IgD-negative memory B cell (primary cell): ENCODE results near the gene CACNA2D1. TPM values are rescaled to one million over a fixed set of nuclear protein-coding genes. Genes with fewer than 3 reads are reported as not detected.

Experiments
- H3K27ac Mint-ChIP-seq, 3 donors: one replicate each; pipeline ENCODE4 v1.8.0; 2020 to 2022; ENCODE audit warnings: mild to moderate bottlenecking in 3 of 3, mixed read lengths in 3 of 3, moderate library complexity in 1 of 3
- H3K27me3 Mint-ChIP-seq: one replicate; pipeline ENCODE4 v1.8.0; 2021; ENCODE audit warnings: mixed read lengths
- H3K36me3 Mint-ChIP-seq: one replicate; pipeline ENCODE4 v1.8.0; 2020; ENCODE audit warnings: mild to moderate bottlenecking, mixed read lengths
- H3K4me1 Mint-ChIP-seq, 3 donors: one replicate each; pipeline ENCODE4 v1.8.0; 2020 to 2022; ENCODE audit warnings: mixed read lengths in 3 of 3, mild to moderate bottlenecking in 1 of 3
- H3K4me3 Mint-ChIP-seq, 4 donors: one replicate each; pipeline ENCODE4 v1.8.0; 2020 to 2022; ENCODE audit warnings: mild to moderate bottlenecking in 4 of 4, mixed read lengths in 4 of 4, moderate library complexity in 3 of 4
- H3K9me3 Mint-ChIP-seq, 3 donors: one replicate each; pipeline ENCODE4 v1.8.0; 2020 to 2021; ENCODE audit warnings: mixed read lengths in 3 of 3, mild to moderate bottlenecking in 1 of 3
- polyA plus RNA-seq: library from polyadenylated mRNA; unstranded; fragments of 300-500 nt; fragmentation: Illumina TruSeq; gene quantifications from one replicate; pipeline ENCODE4 v1.2.3, GENCODE V29; 2021

CACNA2D1 gene
- not detected for polyA plus RNA-seq

DNA sequence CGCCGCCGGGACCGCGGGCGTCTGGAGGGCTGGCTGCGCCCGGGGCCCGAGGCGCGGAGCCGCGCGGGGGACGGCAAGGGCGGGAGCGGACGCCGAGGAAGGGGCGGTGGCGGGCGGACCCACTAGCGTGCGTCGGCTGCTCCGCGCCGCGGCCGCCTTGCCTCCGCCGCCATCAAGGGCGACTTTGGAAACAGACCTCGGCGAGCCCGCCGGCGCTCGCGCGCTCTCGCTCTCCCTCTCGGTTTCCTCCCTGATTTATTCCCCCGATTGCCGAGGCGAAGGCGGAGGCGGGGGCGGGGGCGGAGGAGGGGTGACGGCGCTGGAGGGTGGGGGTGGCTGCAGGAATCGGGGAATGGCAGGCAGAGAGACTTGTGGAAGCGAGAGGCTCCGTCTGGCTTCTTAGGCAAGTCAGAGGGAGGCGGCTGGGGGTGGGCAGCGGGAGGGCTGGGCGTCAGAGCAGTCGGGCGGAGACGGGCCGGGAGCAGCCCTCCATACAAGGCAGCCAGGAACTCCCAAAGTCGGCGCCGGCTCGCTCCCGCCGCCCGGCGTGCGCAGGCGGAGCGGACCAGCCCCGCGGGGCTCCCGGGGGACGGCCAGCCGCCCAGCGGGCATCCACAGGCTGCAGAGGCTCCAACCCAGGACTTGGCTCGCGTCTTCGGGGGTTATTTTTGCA is at the start of gene CACNA2D1:
Gene CACNA2D1, minus strand, starts transcription at position 231 of the 673 bp plus-strand sequence.
- no peaks in the 10 kb centered on the region for H3K36me3 Mint-ChIP-seq
- H3K27ac Mint-ChIP-seq = no peak within 1 kb of the TSS
- H3K4me1 Mint-ChIP-seq = peaks cover 0 to 1% (median 0%) of the 10 kb centered on the region in 3 donors
- peaks cover 17% of the 10 kb centered on the region for H3K27me3 Mint-ChIP-seq
- peaks cover 1 to 8% (median 6%) of the 10 kb centered on the region in 3 donors for H3K9me3 Mint-ChIP-seq
- H3K4me3 Mint-ChIP-seq = peak within 1 kb of the TSS in 2 of 4 donors; percentile 74 to 75

DNA sequence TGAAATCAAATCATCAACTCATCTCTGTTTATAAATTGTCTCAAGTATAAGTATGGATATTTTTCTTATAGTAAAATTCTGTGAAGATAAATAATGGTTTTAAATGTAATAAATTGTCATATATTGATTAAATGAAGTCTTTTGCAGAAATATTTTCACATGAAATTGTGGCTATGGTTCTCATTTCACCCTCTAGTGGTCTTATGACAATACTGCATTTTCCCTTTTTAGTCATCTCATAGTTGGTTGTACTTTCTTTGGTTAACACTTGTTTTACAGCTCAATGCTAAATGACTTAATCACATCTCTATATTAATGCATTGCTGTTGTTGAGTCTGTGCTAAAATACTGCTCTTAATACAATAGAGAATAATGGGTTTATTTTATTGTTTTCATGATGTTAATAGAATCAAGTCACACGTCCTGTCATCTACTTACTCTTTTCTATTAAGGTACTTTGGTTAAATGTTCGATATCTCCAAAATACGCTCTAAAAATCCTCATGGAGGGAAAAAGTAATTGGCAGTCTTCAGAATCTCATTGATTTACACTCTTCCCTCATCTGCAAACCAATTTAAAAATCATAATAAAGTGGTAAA is 38.0 kb upstream of the CACNA2D1 start:
- H3K9me3 Mint-ChIP-seq = peaks cover 0 to 4% (median 1%) of the 10 kb centered on the region in 3 donors
- no peaks in the 10 kb centered on the region for H3K27me3 Mint-ChIP-seq
- no peak overlapping the region for H3K27ac Mint-ChIP-seq
- no peaks in the 10 kb centered on the region for H3K4me1 Mint-ChIP-seq
- no peak overlapping the region for H3K4me3 Mint-ChIP-seq
- H3K36me3 Mint-ChIP-seq = no peaks in the 10 kb centered on the region

DNA sequence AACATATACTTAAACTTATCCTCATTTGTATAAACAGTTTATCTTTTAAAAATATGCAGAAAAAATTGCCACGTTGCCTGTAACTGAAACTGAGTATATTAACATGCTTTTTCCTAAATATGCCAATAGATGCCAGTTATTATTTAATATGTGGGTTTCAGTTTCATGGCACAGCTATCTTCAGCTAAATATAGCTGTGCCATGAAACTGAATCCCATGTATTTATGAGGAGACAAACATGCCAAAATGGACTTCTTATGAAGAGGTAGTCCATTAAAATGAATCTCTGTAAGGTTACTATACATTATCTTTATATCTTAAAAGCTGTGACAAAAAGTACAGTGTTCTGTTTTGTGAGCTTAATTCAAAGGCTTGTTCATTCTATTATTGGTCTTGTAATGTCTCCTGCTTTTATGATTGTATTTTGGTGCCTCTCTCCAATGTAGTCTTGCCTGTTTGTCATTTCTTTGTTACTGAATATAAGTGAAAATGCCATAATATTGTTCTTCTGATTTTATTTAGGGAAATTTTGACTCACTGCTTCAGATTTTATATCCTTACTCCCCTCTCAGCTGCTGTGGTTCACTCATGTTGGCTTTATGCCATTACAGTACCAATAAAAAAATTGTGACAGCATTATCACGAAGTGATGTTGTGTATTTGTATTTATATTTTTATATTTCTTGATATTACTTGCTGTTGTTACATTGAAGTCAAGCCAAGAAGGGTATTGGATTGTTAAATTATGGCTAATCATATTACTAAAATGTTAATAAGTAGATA is 34.3 kb upstream of the CACNA2D1 start:
- Mint-ChIP-seq H3K4me3 (no peak overlapping the region), H3K36me3 (no peaks in the 10 kb centered on the region), H3K27me3 (no peaks in the 10 kb centered on the region), H3K4me1 (peaks cover 0 to 1% (median 0%) of the 10 kb centered on the region in 3 donors), H3K27ac (no peak overlapping the region), H3K9me3 (peaks cover 0 to 3% (median 0%) of the 10 kb centered on the region in 3 donors)

DNA sequence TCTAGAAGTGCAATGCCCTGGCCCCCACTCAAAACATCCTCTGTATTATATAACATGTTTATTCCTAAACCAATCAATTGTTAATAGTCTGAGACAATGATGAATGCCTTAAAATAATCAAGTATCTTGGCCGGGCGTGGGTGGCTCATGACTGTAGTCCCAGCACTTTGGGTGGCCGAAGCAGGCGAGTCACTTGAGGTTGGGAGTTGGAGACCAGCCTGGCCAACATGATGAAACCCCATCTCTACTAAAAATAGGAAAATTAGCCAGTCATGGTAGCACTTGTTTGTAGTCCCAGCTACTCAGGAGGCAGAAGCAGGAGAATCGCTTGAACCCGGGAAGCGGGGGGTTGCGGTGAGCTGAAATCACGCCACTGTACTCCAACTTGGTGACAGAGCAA is 29.4 kb upstream of the CACNA2D1 start:
- no peak overlapping the region for H3K4me3 Mint-ChIP-seq
- H3K27me3 Mint-ChIP-seq = no peaks in the 10 kb centered on the region
- H3K4me1 Mint-ChIP-seq = peaks cover 0 to 1% (median 0%) of the 10 kb centered on the region in 3 donors
- H3K27ac Mint-ChIP-seq = no peak overlapping the region
- peaks cover 0 to 3% (median 0%) of the 10 kb centered on the region in 3 donors for H3K9me3 Mint-ChIP-seq
- no peaks in the 10 kb centered on the region for H3K36me3 Mint-ChIP-seq

DNA sequence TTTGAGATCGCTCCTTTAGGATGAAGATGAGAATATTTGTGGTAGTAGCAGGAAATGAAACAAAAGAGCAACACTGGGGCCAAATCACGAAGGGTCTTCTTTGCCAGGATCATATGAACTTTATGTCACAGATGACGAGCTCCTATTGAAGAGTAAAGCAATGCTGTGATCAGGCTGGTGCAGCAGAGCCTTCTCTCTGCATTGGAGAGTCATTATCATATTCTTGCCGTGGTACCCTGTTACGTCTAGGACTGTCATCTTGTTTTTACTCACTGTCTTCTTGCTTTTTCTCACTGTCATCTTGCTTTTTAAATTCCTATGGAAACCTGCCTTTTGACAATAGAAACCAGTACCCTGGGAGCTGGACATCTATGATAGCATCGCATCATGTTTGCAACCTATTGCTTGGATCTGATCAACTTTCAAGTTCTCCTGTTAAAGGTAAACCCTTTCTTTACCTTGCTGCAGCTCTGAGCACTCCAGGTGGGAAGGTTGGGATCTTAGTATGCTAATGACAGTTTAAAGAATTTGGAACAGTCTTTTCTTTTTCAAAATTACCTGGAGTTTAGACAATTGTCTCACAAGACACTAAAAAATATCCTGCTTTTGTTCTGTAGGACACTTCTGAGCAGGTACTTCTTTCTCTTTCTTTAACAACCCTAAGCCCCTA is 27.9 kb upstream of the CACNA2D1 start:
- H3K36me3 Mint-ChIP-seq = no peaks in the 10 kb centered on the region
- H3K9me3 Mint-ChIP-seq = peaks cover 0 to 3% (median 0%) of the 10 kb centered on the region in 3 donors
- H3K4me3 Mint-ChIP-seq = no peak overlapping the region
- H3K4me1 Mint-ChIP-seq = peaks cover 0 to 1% (median 0%) of the 10 kb centered on the region in 3 donors
- H3K27me3 Mint-ChIP-seq = no peaks in the 10 kb centered on the region
- H3K27ac Mint-ChIP-seq = no peak overlapping the region

DNA sequence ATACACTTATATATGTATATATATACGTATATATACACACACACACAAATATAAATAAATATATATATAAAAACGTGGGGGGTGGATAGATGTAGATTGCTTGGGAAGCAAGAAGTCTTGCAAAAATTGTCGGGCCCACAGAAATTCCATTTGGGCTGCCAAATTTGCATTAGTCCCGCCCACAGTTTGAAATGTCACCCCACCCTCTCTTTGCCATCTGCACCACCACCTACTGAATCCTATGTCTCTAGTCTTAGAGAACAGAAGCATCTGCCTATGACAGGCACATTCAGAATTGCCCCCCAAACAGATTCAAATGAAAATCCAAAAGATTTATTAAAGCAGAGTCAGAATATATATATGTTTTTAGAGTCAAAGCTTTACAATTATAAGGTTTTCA is 25.6 kb upstream of the CACNA2D1 start:
- Mint-ChIP-seq H3K4me1 (peaks cover 0 to 1% (median 0%) of the 10 kb centered on the region in 3 donors), H3K9me3 (peaks cover 0 to 3% (median 0%) of the 10 kb centered on the region in 3 donors)

DNA sequence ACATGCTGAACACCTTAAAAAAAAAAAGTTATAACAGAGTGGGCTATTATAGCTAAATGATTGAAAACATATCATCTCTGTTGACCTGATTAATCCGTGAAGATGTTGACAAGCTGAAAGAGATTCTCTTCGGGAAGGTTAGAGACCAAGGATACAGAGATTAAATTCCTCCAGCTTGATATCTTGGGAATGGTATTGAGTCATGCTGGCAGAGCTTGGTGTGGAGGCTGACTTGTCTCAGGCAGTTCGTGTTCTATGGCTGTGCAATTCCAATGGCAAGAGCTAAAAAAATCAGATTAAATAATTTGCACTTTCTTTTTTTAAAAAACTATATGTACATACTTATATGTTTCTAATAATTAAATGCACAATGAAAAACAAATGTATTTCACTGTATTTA is 24.9 kb upstream of the CACNA2D1 start:
- Mint-ChIP-seq H3K36me3 (peaks cover 2% of the 10 kb centered on the region), H3K4me3 (no peak overlapping the region), H3K9me3 (peaks cover 0 to 2% (median 0%) of the 10 kb centered on the region in 3 donors), H3K27me3 (no peaks in the 10 kb centered on the region), H3K27ac (no peak overlapping the region), H3K4me1 (peaks cover 0 to under 1% (median 0%) of the 10 kb centered on the region in 3 donors)

More for the DNA sequence above, 25.6 kb upstream of the CACNA2D1 start:
- no peak overlapping the region for H3K4me3 Mint-ChIP-seq
- H3K27ac Mint-ChIP-seq = no peak overlapping the region
- H3K36me3 Mint-ChIP-seq = peaks cover 2% of the 10 kb centered on the region
- H3K27me3 Mint-ChIP-seq = no peaks in the 10 kb centered on the region

DNA sequence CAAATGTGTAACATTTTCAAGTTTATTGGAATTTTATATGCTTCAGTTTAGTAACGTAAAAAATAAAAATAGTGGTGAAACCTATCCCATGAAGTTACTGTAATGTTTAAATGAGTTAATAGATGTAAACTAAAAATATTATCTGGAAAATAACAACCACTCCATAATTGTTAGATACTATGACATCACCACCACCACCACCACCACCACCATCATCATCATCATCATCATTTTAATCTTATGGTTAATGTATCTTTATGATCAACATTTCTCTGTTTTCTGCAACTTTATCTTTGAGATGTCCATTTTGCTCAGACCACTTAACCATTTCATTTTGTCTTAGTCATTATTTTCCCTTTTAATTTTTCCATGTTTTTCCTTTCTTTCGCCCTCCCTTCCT is 23.4 kb upstream of the CACNA2D1 start:
- Mint-ChIP-seq H3K27me3 (no peaks in the 10 kb centered on the region), H3K36me3 (peaks cover 2% of the 10 kb centered on the region), H3K4me3 (no peak overlapping the region), H3K9me3 (no peaks in the 10 kb centered on the region), H3K27ac (no peak overlapping the region), H3K4me1 (no peaks in the 10 kb centered on the region)

DNA sequence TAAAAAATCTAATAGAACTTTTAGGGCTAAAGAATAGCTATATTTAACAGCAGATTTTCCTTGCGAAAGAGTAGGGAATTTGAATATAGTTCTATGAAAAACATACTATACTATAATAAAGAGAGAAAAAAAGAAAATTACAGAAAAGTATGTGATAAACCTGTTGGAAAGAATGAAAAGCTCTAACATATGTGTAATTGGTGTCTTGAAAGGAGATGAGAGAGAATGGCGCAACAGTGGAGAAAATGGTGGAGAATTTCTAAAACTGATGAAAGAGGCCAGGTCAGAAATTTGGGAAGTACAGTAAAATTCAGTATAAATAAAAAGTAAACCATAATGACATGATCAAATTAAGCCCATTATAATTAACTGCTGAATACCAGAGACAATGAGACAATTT is 20.8 kb upstream of the CACNA2D1 start:
- H3K27me3 Mint-ChIP-seq = no peaks in the 10 kb centered on the region
- H3K4me1 Mint-ChIP-seq = no peaks in the 10 kb centered on the region
- peaks cover 0 to 3% (median 0%) of the 10 kb centered on the region in 3 donors for H3K9me3 Mint-ChIP-seq
- H3K27ac Mint-ChIP-seq = no peak overlapping the region
- peaks cover 2% of the 10 kb centered on the region for H3K36me3 Mint-ChIP-seq
- no peak overlapping the region for H3K4me3 Mint-ChIP-seq

DNA sequence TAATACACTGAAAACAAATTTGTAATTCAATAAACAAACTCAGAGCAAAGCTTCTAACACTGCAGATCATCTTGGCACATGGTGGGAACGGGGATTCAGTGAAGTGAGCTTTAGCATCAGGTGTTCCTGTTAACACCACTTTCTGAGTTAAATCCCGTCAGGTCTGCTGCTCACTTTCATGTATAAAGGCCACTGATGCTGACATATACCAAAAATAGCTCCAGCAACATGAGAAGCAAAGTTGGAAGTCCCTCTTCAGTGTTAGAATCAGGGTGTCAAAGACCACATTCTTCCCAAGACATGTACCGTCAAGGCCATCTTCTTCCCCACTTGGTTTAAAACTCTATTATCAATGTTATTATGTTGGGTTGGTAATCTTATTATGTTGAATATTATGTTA is 11.7 kb upstream of the CACNA2D1 start:
- Mint-ChIP-seq H3K27me3 (no peaks in the 10 kb centered on the region), H3K4me3 (no peak overlapping the region), H3K36me3 (no peaks in the 10 kb centered on the region), H3K27ac (no peak overlapping the region), H3K9me3 (peaks cover 0 to 2% (median 0%) of the 10 kb centered on the region in 3 donors), H3K4me1 (no peaks in the 10 kb centered on the region)

DNA sequence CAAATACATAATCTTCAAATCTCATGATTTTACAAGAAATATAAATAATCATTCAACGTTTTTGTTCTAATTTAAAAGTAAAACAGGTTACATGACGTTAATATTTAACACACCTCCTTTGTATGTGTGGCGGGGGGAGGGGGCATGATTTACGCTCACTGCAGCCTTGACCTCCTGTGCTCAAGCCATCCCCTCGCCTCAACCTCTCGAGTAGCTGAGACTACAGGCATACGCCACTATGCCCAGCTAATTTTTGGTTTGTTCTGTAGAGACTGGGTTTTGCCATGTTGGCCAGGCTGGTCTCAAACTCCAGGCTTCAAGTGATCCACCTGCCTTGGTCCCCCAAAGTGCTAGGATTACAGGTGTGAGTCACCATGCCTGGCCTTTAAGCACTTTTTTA is 7.2 kb upstream of the CACNA2D1 start:
- Mint-ChIP-seq H3K27me3 (no peaks in the 10 kb centered on the region), H3K4me3 (no peak overlapping the region), H3K36me3 (no peaks in the 10 kb centered on the region), H3K4me1 (no peaks in the 10 kb centered on the region), H3K27ac (no peak overlapping the region), H3K9me3 (peaks cover 0 to 2% (median 0%) of the 10 kb centered on the region in 3 donors)

DNA sequence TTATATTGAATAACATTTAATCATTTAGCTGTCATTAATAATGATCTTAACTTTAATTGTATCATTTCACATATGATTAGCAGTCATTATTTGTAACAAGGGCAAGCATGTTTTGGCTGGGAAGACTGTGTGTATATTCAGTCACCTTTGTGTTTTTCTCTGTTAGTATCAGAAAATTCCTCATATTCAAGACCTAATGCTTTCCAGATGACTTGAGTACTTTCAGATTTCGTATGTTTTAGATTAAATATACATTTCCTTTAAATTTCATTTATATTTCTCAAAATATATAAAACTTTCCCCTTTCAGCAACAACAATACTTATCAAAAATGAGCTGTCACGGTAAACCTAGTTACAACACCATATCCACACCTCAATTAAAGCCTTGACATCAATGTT is 6.3 kb upstream of the CACNA2D1 start:
- no peaks in the 10 kb centered on the region for H3K27me3 Mint-ChIP-seq
- no peak overlapping the region for H3K27ac Mint-ChIP-seq
- no peaks in the 10 kb centered on the region for H3K36me3 Mint-ChIP-seq
- peaks cover 0 to 6% (median 5%) of the 10 kb centered on the region in 3 donors for H3K9me3 Mint-ChIP-seq
- no peaks in the 10 kb centered on the region for H3K4me1 Mint-ChIP-seq
- no peak overlapping the region for H3K4me3 Mint-ChIP-seq

DNA sequence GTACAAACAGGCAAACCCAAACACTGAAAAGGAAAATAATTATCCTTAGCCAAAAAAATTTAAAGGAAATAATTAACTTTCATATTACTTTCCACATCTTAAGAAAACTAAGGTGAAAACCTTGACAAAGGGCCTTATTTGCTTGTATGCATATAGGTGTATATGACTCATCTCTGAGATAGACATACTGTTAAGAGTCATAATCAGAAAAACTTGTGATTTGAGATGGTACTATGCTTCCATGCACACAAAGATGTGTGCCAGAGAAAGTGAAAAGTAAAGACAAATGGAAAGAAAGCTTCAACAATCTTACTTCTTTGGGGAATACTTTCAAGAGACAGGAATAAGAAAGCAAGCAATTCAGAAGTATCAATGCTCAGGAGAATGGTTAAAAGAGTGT is 3.3 kb upstream of the CACNA2D1 start:
- peaks cover 9% of the 10 kb centered on the region for H3K27me3 Mint-ChIP-seq
- no peak overlapping the region for H3K4me3 Mint-ChIP-seq
- peaks cover 0 to 1% (median 0%) of the 10 kb centered on the region in 3 donors for H3K4me1 Mint-ChIP-seq
- H3K9me3 Mint-ChIP-seq = peaks cover 1 to 8% (median 6%) of the 10 kb centered on the region in 3 donors
- no peak overlapping the region for H3K27ac Mint-ChIP-seq
- no peaks in the 10 kb centered on the region for H3K36me3 Mint-ChIP-seq

DNA sequence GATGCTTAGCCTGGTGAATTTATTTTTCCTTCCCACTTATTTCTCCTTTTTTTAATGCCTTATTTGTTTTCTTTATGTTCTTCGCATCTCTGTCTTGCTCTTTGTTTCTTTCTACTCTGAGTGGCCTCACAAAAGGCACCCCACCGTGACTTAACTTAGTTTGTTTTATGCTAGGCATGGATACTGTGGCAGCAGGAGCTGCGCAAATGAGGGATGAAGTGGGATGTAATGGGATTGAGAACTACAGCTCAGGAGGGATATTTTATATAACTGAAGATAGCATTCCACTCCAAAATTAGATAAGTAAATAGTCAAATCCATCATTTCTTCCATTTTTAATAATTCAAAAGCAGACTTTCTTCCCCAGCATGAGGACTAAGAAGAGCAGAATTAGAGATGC is 1.7 kb upstream of the CACNA2D1 start:
- no peak overlapping the region for H3K4me3 Mint-ChIP-seq
- H3K27me3 Mint-ChIP-seq = peaks cover 17% of the 10 kb centered on the region
- no peaks in the 10 kb centered on the region for H3K36me3 Mint-ChIP-seq

More for the DNA sequence above, 1.7 kb upstream of the CACNA2D1 start:
- Mint-ChIP-seq H3K4me1 (peaks cover 0 to 1% (median 0%) of the 10 kb centered on the region in 3 donors), H3K9me3 (peaks cover 1 to 8% (median 6%) of the 10 kb centered on the region in 3 donors), H3K27ac (peak overlapping the region in 1 of 3 donors; percentile 33)
